WI38 (cell line): ENCODE measurements around the gene LRRC26.

Experiments
- H3K4me3 ChIP-seq: 2 replicates; pipeline ENCODE4 v1.5.1; 2011; ENCODE audit warnings: low read depth, mild to moderate bottlenecking, control low read depth, low read length
- CTCF ChIP-seq: IDR thresholded peaks from 2 replicates; pipeline ENCODE4 v1.5.1; 2012; ENCODE audit warnings: low read depth, mild to moderate bottlenecking, control low read depth, low read length

LRRC26 gene

GRCh38 chr9:137173796-137174664, 4.2 kb upstream of the LRRC26 start:
- no peak overlapping the region for H3K4me3 ChIP-seq
- no peak for TF ChIP-seq CTCF

GRCh38 chr9:137172901-137173795, 3.3 kb upstream of the LRRC26 start:
- TF ChIP-seq CTCF: no peak
- H3K4me3 ChIP-seq: no peak overlapping the region

- no peak overlapping the region for H3K4me3 ChIP-seq
- no peak for TF ChIP-seq CTCF
Measured at GRCh38 chr9:137171149-137171900, 1.5 kb upstream of the LRRC26 start.

- no peak overlapping the region for H3K4me3 ChIP-seq
- TF ChIP-seq CTCF: no peak
Measured at GRCh38 chr9:137170486-137171148, 766 bp upstream of the LRRC26 start.

- no peak for TF ChIP-seq CTCF
- H3K4me3 ChIP-seq: no peak overlapping the region
Measured at GRCh38 chr9:137168904-137169856, 671 bp downstream of the LRRC26 start.

GRCh38 chr9:137168573-137168903, 1.3 kb downstream of the LRRC26 start:
- no peak overlapping the region for H3K4me3 ChIP-seq
- TF ChIP-seq CTCF: no peak
